ENCODE measurements around the gene PCMT1.

Gene PCMT1

GRCh38 chr6:149756261-149756636 is 6.7 kb downstream of the PCMT1 start:
- no peak overlapping the region for H3K4me3 ChIP-seq (ENCODE audit: low read depth, low read length)
- TF ChIP-seq, protein P1, sequence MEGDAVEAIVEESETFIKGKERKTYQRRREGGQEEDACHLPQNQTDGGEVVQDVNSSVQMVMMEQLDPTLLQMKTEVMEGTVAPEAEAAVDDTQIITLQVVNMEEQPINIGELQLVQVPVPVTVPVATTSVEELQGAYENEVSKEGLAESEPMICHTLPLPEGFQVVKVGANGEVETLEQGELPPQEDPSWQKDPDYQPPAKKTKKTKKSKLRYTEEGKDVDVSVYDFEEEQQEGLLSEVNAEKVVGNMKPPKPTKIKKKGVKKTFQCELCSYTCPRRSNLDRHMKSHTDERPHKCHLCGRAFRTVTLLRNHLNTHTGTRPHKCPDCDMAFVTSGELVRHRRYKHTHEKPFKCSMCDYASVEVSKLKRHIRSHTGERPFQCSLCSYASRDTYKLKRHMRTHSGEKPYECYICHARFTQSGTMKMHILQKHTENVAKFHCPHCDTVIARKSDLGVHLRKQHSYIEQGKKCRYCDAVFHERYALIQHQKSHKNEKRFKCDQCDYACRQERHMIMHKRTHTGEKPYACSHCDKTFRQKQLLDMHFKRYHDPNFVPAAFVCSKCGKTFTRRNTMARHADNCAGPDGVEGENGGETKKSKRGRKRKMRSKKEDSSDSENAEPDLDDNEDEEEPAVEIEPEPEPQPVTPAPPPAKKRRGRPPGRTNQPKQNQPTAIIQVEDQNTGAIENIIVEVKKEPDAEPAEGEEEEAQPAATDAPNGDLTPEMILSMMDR (IDR thresholded peaks at IDR 0.05; ENCODE audit: low read depth, low read length) = no peak
- in situ Hi-C loops (cut with HindIII; ENCODE audit: low sequenced_read_pairs) = no loop called here
- DNase-seq (ENCODE audit: low read depth, low spot score) = no peak

GRCh38 chr6:149761438-149761837 is 11.9 kb downstream of the PCMT1 start:
- in situ Hi-C loops (cut with HindIII; ENCODE audit: low sequenced_read_pairs) = no loop called here

GRCh38 chr6:149763866-149764265 is 14.3 kb downstream of the PCMT1 start:
- in situ Hi-C loops (cut with HindIII; ENCODE audit: low sequenced_read_pairs) = no loop called here
- TF ChIP-seq, protein P1 (IDR thresholded peaks at IDR 0.05; ENCODE audit: low read depth, low read length) = no peak
- no peak for DNase-seq (ENCODE audit: low read depth, low spot score)
- no peak overlapping the region for H3K4me3 ChIP-seq (ENCODE audit: low read depth, low read length)

More at GRCh38 chr6:149761438-149761837, 11.9 kb downstream of the PCMT1 start:
- TF ChIP-seq, protein P1 (IDR thresholded peaks at IDR 0.05; ENCODE audit: low read depth, low read length) = no peak
- DNase-seq (ENCODE audit: low read depth, low spot score) = no peak
- H3K4me3 ChIP-seq (ENCODE audit: low read depth, low read length) = no peak overlapping the region

DNA sequence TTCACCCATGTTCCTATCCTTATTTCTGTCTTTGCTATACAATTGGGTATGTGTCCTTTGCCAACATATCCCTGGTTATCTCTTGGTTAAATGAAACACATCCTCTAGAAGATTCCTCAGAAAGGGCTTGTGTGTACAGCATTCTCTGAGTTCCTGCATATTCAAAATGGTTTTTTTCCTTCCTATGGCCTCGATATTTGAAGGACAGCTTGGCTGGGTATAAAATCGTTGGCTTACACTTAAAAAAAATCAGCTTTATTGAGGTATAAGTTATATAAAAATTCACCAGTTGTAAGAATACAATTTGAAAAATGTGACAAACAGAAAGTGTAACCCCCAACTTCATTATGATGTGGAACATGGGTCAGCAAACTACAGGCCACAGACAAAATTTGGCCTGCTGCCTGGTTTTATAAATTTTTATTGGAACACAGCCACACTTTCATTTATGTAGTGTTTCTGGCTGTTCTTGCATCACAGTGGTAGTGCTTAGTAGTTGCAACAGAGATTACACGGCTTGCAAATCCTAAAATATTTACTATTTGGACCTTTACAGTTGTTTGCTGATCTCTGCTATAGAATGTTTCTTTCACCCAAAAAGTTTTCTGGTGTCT is 16.7 kb downstream of the PCMT1 start:
- no peak overlapping the region for H3K4me3 ChIP-seq (ENCODE audit: low read depth, low read length)
- TF ChIP-seq, protein P1 (IDR thresholded peaks at IDR 0.05; ENCODE audit: low read depth, low read length) = no peak
- in situ Hi-C loops (cut with HindIII; ENCODE audit: low sequenced_read_pairs) = no loop called here
- DNase-seq (ENCODE audit: low read depth, low spot score) = peak; percentile 92

- in situ Hi-C loops (cut with HindIII; ENCODE audit: low sequenced_read_pairs) = no loop called here
- TF ChIP-seq, protein P1 (IDR thresholded peaks at IDR 0.05; ENCODE audit: low read depth, low read length) = no peak
- no peak for DNase-seq (ENCODE audit: low read depth, low spot score)
- H3K4me3 ChIP-seq (ENCODE audit: low read depth, low read length) = no peak overlapping the region
Measured at GRCh38 chr6:149769676-149770075, 20.1 kb downstream of the PCMT1 start.

DNA sequence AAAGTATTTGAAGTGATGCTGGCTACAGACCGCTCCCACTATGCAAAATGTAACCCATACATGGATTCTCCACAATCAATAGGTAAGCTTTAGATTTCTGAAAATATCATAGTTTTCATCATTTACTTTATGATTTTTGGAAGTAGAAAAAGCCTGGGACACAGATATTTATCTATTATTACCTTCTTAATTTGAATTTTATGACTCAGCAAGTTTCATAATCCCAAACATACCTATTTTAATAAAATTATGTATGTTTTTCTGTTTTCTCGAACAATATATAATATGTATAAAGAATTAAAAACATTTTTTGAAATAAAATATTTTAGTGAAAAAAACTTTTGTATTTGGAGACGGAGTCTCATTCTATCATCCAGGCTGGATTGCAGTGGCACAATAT is 21.6 kb downstream of the PCMT1 start:
- in situ Hi-C loops (cut with HindIII; ENCODE audit: low sequenced_read_pairs) = no loop called here
- TF ChIP-seq, protein P1 (IDR thresholded peaks at IDR 0.05; ENCODE audit: low read depth, low read length) = no peak
- no peak for DNase-seq (ENCODE audit: low read depth, low spot score)
- H3K4me3 ChIP-seq (ENCODE audit: low read depth, low read length) = no peak overlapping the region
